Kidney epithelial cell (primary cell): ENCODE measurements around the gene APOC4. TPM values are rescaled to one million over a fixed set of nuclear protein-coding genes. Genes with fewer than 3 reads are reported as not detected.

Experiments used
- DNase-seq: peaks from one replicate; pipeline ENCODE4 v3.0.0-alpha.2; 2010; ENCODE audit warnings: low read depth
- H3K27me3 ChIP-seq: 2 replicates; pipeline ENCODE4 v1.6.0; 2011; ENCODE audit warnings: low read length; ENCODE audit not compliant: control insufficient read depth, insufficient read depth
- H3K36me3 ChIP-seq: 2 replicates; pipeline ENCODE4 v1.5.1; 2011; ENCODE audit warnings: low read length; ENCODE audit not compliant: control insufficient read depth, insufficient read depth
- H3K4me3 ChIP-seq: 2 replicates; pipeline ENCODE4 v1.5.1; 2011; ENCODE audit warnings: low read depth, mild to moderate bottlenecking, control low read depth, low read length
- CTCF ChIP-seq: IDR thresholded peaks from 2 replicates; pipeline ENCODE4 v1.5.1; 2011; ENCODE audit warnings: mild to moderate bottlenecking, moderate library complexity, low read length, control low read depth, inconsistent platforms; ENCODE audit not compliant: insufficient read depth, poor library complexity, severe bottlenecking
- total RNA-seq: library from RNA; depleted of rRNA; stranded (reverse); fragments of >200 nt; gene quantifications from 2 replicates; pipeline ENCODE4 v1.2.3, GENCODE V29; 2015

APOC4 gene
- total RNA-seq, 1 donor from 2014 or later = not detected

GRCh38 chr19:44972802-44973201, 30.8 kb downstream of the APOC4 start:
- Histone ChIP-seq H3K36me3 (no peaks in the 10 kb centered on the region), H3K4me3 (no peak overlapping the region), H3K27me3 (no peaks in the 10 kb centered on the region)
- DNase-seq = no peak
- TF ChIP-seq CTCF = no peak

GRCh38 chr19:44973982-44974735, 32.1 kb downstream of the APOC4 start:
- Histone ChIP-seq H3K27me3 (no peaks in the 10 kb centered on the region), H3K4me3 (no peak overlapping the region), H3K36me3 (no peaks in the 10 kb centered on the region)
- DNase-seq = no peak
- no peak for TF ChIP-seq CTCF

- no peaks in the 10 kb centered on the region for H3K36me3 ChIP-seq
- H3K27me3 ChIP-seq = no peaks in the 10 kb centered on the region
- TF ChIP-seq CTCF = no peak
- DNase-seq = no peak
- H3K4me3 ChIP-seq = no peak overlapping the region
Measured at GRCh38 chr19:44974857-44975256, 32.8 kb downstream of the APOC4 start.

- no peak for TF ChIP-seq CTCF
- Histone ChIP-seq H3K36me3 (no peaks in the 10 kb centered on the region), H3K4me3 (no peak overlapping the region), H3K27me3 (no peaks in the 10 kb centered on the region)
- DNase-seq = no peak
Measured at GRCh38 chr19:44975444-44975843, 33.4 kb downstream of the APOC4 start.

- Histone ChIP-seq H3K36me3 (peaks cover under 1% of the 10 kb centered on the region), H3K4me3 (no peak overlapping the region), H3K27me3 (no peaks in the 10 kb centered on the region)
- DNase-seq = no peak
- TF ChIP-seq CTCF = no peak
Measured at GRCh38 chr19:44984005-44984404, 42.0 kb downstream of the APOC4 start.

- no peak for TF ChIP-seq CTCF
- no peak for DNase-seq
Measured at GRCh38 chr19:44985445-44985844, 43.4 kb downstream of the APOC4 start.

More at GRCh38 chr19:44985445-44985844, 43.4 kb downstream of the APOC4 start:
- H3K36me3 ChIP-seq = peaks cover 1% of the 10 kb centered on the region
- H3K4me3 ChIP-seq = no peak overlapping the region
- no peaks in the 10 kb centered on the region for H3K27me3 ChIP-seq
